ENCODE data around the gene NCBP1.

The NCBP1 gene

DNA sequence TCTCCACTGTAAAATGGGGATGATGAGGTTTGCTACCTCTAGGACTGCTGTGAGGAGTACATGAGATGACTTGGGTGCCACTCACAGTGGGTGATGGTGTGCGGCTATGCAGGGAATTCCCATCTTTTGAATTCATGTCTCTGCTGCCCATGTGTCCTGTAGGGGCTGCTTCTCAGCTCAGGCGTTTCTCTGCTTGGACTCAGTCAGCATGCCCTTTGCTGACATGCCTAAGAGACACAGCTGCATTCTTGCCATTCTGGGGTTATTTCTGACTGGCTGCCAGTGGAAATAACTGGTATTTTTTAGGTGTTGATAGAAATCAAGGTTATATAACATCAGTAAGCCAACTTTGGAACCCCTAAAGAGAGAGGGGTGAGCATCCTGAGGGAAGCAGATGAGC, 87.8 kb downstream of the NCBP1 start:
- DNase-seq, result no peak

DNA sequence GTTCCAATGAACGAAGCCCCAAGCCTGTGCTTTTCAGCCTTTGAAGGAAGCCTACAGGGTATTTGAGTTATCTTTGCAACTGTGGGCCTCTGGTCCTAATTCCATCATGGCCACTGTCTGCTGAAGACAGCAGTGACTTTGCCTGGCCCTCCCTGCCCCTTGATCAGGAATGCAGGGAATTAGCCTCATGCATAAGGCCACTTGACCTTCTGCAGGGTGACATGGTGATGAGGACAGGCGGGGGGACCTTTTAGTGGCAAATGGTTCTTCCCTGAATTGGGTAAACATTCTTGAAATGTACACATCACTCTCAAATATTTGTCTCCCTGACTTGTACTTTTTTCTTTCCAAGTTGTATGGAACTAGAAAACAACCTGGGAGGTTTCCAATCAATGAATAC, 88.7 kb downstream of the NCBP1 start:
- DNase-seq, result no peak

Measured in activated T-cell treated with anti-CD3 and anti-CD28 coated beads, Interleukin-2, amount 50 U/mL, for 1 hour (primary cell).